Kidney (tissue), 14 donors: ENCODE data around the gene HNRNPDL. TPM values are rescaled to one million over a fixed set of nuclear protein-coding genes. Genes with fewer than 3 reads are reported as not detected.
A peak's percentile ranks its signal among the peaks of the same experiment; 100 is the strongest.

ENCODE experiments used
- DNase-seq, 5 donors: peaks; one replicate each; pipeline ENCODE4 v3.0.0-alpha.2; 2013 to 2020
- FAIRE-seq: peaks from 2 replicates; lab custom pipeline; 2012; peaks lifted over from hg19 to GRCh38; lab: Jason Lieb, UNC
- H3K27ac ChIP-seq, 2 donors: one replicate each; pipeline ENCODE4 v1.7.0; 2013; ENCODE audit warnings: low read depth in 2 of 2, low read length in 2 of 2, inconsistent platforms in 1 of 2
- H3K27me3 ChIP-seq: one replicate; pipeline ENCODE4 v1.7.1; 2013; ENCODE audit warnings: low read length, inconsistent platforms; ENCODE audit not compliant: control insufficient read depth, insufficient read depth
- H3K36me3 ChIP-seq, 3 donors: one replicate each; pipeline versions ENCODE4 v1.7.0 to v1.7.1; 2013; ENCODE audit warnings: low read length in 3 of 3, control low read depth in 1 of 3, inconsistent platforms in 1 of 3; ENCODE audit not compliant: insufficient read depth in 3 of 3, control insufficient read depth in 2 of 3
- H3K4me1 ChIP-seq, 3 donors: one replicate each; pipeline versions ENCODE4 v1.7.0 to v1.7.1; 2013; ENCODE audit warnings: low read length in 3 of 3, inconsistent platforms in 1 of 3, low read depth in 1 of 3; ENCODE audit not compliant: control insufficient read depth in 2 of 3, insufficient read depth in 2 of 3
- H3K4me3 ChIP-seq, 3 donors: one replicate each; pipeline versions ENCODE4 v1.7.0 to v1.8.1; 2013; ENCODE audit warnings: low read length in 3 of 3, control low read depth in 1 of 3, inconsistent platforms in 1 of 3
- H3K9ac ChIP-seq, 3 donors: one replicate each; pipeline versions ENCODE4 v1.7.0 to v1.7.1; 2013; ENCODE audit warnings: low read length in 3 of 3, control low read depth in 1 of 3, inconsistent platforms in 1 of 3
- H3K9me3 ChIP-seq, 3 donors: one replicate each; pipeline versions ENCODE4 v1.7.0 to v1.7.1; 2013; ENCODE audit warnings: low read length in 3 of 3, control low read depth in 1 of 3, inconsistent platforms in 1 of 3; ENCODE audit not compliant: control insufficient read depth in 2 of 3, insufficient read depth in 1 of 3
- CTCF ChIP-seq: IDR thresholded peaks from 3 replicates; pipeline ENCODE4 v1.5.1; 2012; ENCODE audit warnings: mild to moderate bottlenecking, moderate library complexity, borderline replicate concordance; ENCODE audit not compliant: insufficient read depth; ENCODE audit errors: extremely low read depth
- intact Hi-C: fragments of 100-400 bp; cut with DNase I; formaldehyde crosslinking; loops from one replicate; pipeline ENCODE4 v1.11.1; 2022
- polyA plus RNA-seq: library from polyadenylated mRNA; stranded (reverse); fragments of 350-450 nt; fragmentation: Illumina TruSeq; extraction: RNeasy Lipid Tissue Mini Kit (QIAGEN cat#74804); gene quantifications from one replicate; pipeline ENCODE4 v1.2.3, GENCODE V29; 2014; ENCODE audit warnings: low read depth, low replicate concordance; ENCODE audit not compliant: insufficient read depth
- total RNA-seq: library from RNA; stranded (reverse); fragmentation: NEBNext Ultra II Directional; extraction: Animal tissue kit (Norgen Biotek cat#: 25700); gene quantifications from one replicate; pipeline ENCODE4 v1.2.1, GENCODE V29; 2021
- donor health status: control.
- donor health status: control.
- donor health status: control.
- donor health status: control.
- donor health status: control.
- donor health status: DM: yes; HTN: yes; CAD: no.
- donor health status: Normal renal cell carcinoma (clear cell type).

HNRNPDL gene
- total and polyA plus RNA-seq, 2 donors from 2014 or later: 135 to 263 TPM

- Histone ChIP-seq H3K9ac (no peak overlapping the region), H3K36me3 (no peaks in the 10 kb centered on the region), H3K27ac (no peak overlapping the region), H3K4me1 (peaks cover 0 to 2% (median 0%) of the 10 kb centered on the region in 3 donors), H3K9me3 (no peaks in the 10 kb centered on the region), H3K27me3 (no peaks in the 10 kb centered on the region), H3K4me3 (no peak overlapping the region)
- no peak for FAIRE-seq
- no peak for TF ChIP-seq CTCF
- intact Hi-C loops: no loop called here
- peak in 2 of 5 donors; percentile 26 to 90 for DNase-seq
These were observed 49.9 kb downstream of the HNRNPDL start for GRCh38 chr4:82380344-82380743.

GRCh38 chr4:82376109-82376508, 54.2 kb downstream of the HNRNPDL start:
- no peak for TF ChIP-seq CTCF
- intact Hi-C loops: loop anchor here (10.0 kb wide), 1 partner anchor 49 kb away; no protein-coding TSS in a partner anchor
- Histone ChIP-seq H3K36me3 (no peaks in the 10 kb centered on the region), H3K27me3 (no peaks in the 10 kb centered on the region), H3K4me3 (no peak overlapping the region), H3K9me3 (no peaks in the 10 kb centered on the region), H3K4me1 (peaks cover 0 to 6% (median 4%) of the 10 kb centered on the region in 3 donors), H3K9ac (no peak overlapping the region), H3K27ac (no peak overlapping the region)
- no peak for FAIRE-seq
- DNase-seq: no peak

GRCh38 chr4:82373816-82374625, 56.2 kb downstream of the HNRNPDL start, which contains the start of gene HNRNPD:
TSS of gene HNRNPD (minus strand) at chr4:82373991. CDS start at chr4:82373678, 313 bp downstream.
- H3K9me3 ChIP-seq: no peaks in the 10 kb centered on the region
- no peak for TF ChIP-seq CTCF
- intact Hi-C loops: loop anchor here (10.0 kb wide), 1 partner anchor 51 kb away; no protein-coding TSS in a partner anchor

More at GRCh38 chr4:82373816-82374625, 56.2 kb downstream of the HNRNPDL start, which contains the start of gene HNRNPD:
- peak within 1 kb of the TSS; percentile 99 to 100 for H3K27ac ChIP-seq
- H3K4me3 ChIP-seq: peak within 1 kb of the TSS; percentile 96 to 99 (median 98)
- no peaks in the 10 kb centered on the region for H3K27me3 ChIP-seq
- no peaks in the 10 kb centered on the region for H3K36me3 ChIP-seq
- FAIRE-seq: peak; percentile 90
- peak; percentile 99 to 100 (median 100) for DNase-seq
- H3K9ac ChIP-seq: peak within 1 kb of the TSS; percentile 92 to 96 (median 96)
- peaks cover 0 to 12% (median 11%) of the 10 kb centered on the region in 3 donors for H3K4me1 ChIP-seq
